H1 (cell line): ENCODE data around the gene RIBC2. TPM values are rescaled to one million over a fixed set of nuclear protein-coding genes. Genes with fewer than 3 reads are reported as not detected.

Experiments used
- ATF2 ChIP-seq: IDR thresholded peaks from 2 replicates; pipeline ENCODE4 v1.6.1; 2012; ENCODE audit warnings: low read length, inconsistent platforms
- EP300 ChIP-seq, 2 experiments: IDR thresholded peaks; 1 replicate in 1 of 2; 2 replicates in 1 of 2; pipeline ENCODE4 v1.6.1; 2011 to 2012; ENCODE audit warnings: low read depth in 2 of 2, low read length in 2 of 2, mild to moderate bottlenecking in 2 of 2, borderline replicate concordance in 1 of 2, inconsistent platforms in 1 of 2, moderate library complexity in 1 of 2
- HDAC6 ChIP-seq: IDR thresholded peaks from one replicate; pipeline ENCODE4 v1.7.1; 2012; ENCODE audit warnings: low read depth, mild to moderate bottlenecking, inconsistent platforms, low read length, moderate library complexity
- polyA plus RNA-seq, 7 experiments: library from polyadenylated mRNA; depleted of rRNA in 3 of 7; stranded (reverse) in 5 of 7; unstranded in 2 of 7; fragments of >200 nt in 5 of 7; fragments of 200-250 nt in 2 of 7; gene quantifications; 1 replicate in 5 of 7; 2 replicates in 1 of 7; 4 replicates in 1 of 7; pipeline versions ENCODE4 v1.2.1 to v1.2.3, GENCODE V29; 2011 to 2013; ENCODE audit warnings: missing spikeins in 2 of 7, mixed read lengths in 2 of 7
- total RNA-seq: library from RNA; stranded (reverse); fragmentation: NEBNext Ultra II Directional; extraction: Animal tissue kit (Norgen Biotek cat#: 25700); gene quantifications from 2 replicates; pipeline ENCODE4 v1.2.1, GENCODE V29; 2021

Gene RIBC2
- total and polyA plus RNA-seq, 2 of the 8 experiments (the other 6 are each of a cell fraction or from before 2014, with no cell fraction given), result 0.79 to 2.1 TPM

- TF ChIP-seq ATF2 (no peak), EP300 (IDR thresholded peaks at IDR 0.05; ENCODE audit: borderline replicate concordance in 1 of 2, low read depth in 2 of 2, low read length in 2 of 2) (no peak), HDAC6 (no peak)
Measured at GRCh38 chr22:45476814-45477213, 63.3 kb downstream of the RIBC2 start (continued).
